H9 (cell line): Measurements from ENCODE around the gene ST14. TPM values are rescaled to one million over a fixed set of nuclear protein-coding genes. Genes with fewer than 3 reads are reported as not detected.

Experiments used
- DNase-seq: peaks from one replicate; pipeline ENCODE4 v3.0.0-alpha.2; 2017
- H2AFZ ChIP-seq: one replicate; pipeline ENCODE4 v1.6.1; 2013; ENCODE audit warnings: mild to moderate bottlenecking, low read length, control low read depth, moderate library complexity
- H2AK5ac ChIP-seq: 2 replicates; pipeline ENCODE4 v1.6.1; 2013; ENCODE audit warnings: low read length, control low read depth, mixed read lengths; ENCODE audit not compliant: insufficient read length
- H2BK120ac ChIP-seq: one replicate; pipeline ENCODE4 v1.6.1; 2013; ENCODE audit warnings: low read depth, mild to moderate bottlenecking, low read length, control low read depth, inconsistent platforms; ENCODE audit not compliant: poor library complexity, severe bottlenecking
- H2BK12ac ChIP-seq: 2 replicates; pipeline ENCODE4 v1.6.1; 2013; ENCODE audit warnings: low read length, control low read depth, mixed read lengths, low read depth; ENCODE audit not compliant: insufficient read length
- H2BK15ac ChIP-seq: 2 replicates; pipeline ENCODE4 v1.6.1; 2013; ENCODE audit warnings: low read depth, low read length, control low read depth
- H2BK20ac ChIP-seq: one replicate; pipeline ENCODE4 v1.6.1; 2013; ENCODE audit warnings: low read depth, mild to moderate bottlenecking, low read length, control low read depth, inconsistent platforms; ENCODE audit not compliant: poor library complexity, severe bottlenecking
- H2BK5ac ChIP-seq: 2 replicates; pipeline ENCODE4 v1.6.1; 2013; ENCODE audit warnings: low read length, control low read depth, mixed read lengths; ENCODE audit not compliant: insufficient read length
- H3K14ac ChIP-seq: 2 replicates; pipeline ENCODE4 v1.6.1; 2013; ENCODE audit warnings: low read length, control low read depth; ENCODE audit not compliant: insufficient read depth
- H3K18ac ChIP-seq: 2 replicates; pipeline ENCODE4 v1.6.1; 2013; ENCODE audit warnings: low read depth, mild to moderate bottlenecking, mixed read lengths, low read length, control low read depth; ENCODE audit not compliant: insufficient read length
- H3K23ac ChIP-seq: 2 replicates; pipeline ENCODE4 v1.6.1; 2013; ENCODE audit warnings: low read length, control low read depth, mixed read lengths, low read depth; ENCODE audit not compliant: insufficient read length
- H3K23me2 ChIP-seq: 2 replicates; pipeline ENCODE4 v1.6.1; 2013; ENCODE audit warnings: low read depth, mild to moderate bottlenecking, mixed read lengths, low read length, control low read depth; ENCODE audit not compliant: insufficient read length, poor library complexity, severe bottlenecking
- H3K27ac ChIP-seq: 2 replicates; pipeline ENCODE4 v1.5.1; 2013; ENCODE audit warnings: low read length, control low read depth, mixed read lengths, low read depth; ENCODE audit not compliant: insufficient read length
- H3K27me3 ChIP-seq: 2 replicates; pipeline ENCODE4 v1.6.1; 2013; ENCODE audit warnings: low read length, control low read depth, inconsistent platforms; ENCODE audit not compliant: insufficient read depth
- H3K4ac ChIP-seq: 2 replicates; pipeline ENCODE4 v1.6.1; 2013; ENCODE audit warnings: low read depth, mild to moderate bottlenecking, control low read depth, inconsistent platforms, low read length, moderate library complexity
- H3K4me1 ChIP-seq: 2 replicates; pipeline ENCODE4 v1.6.1; 2013; ENCODE audit warnings: low read length, control low read depth, inconsistent platforms; ENCODE audit not compliant: insufficient read depth
- H3K4me2 ChIP-seq: 2 replicates; pipeline ENCODE4 v1.6.1; 2013; ENCODE audit warnings: low read length, control low read depth, mixed read lengths; ENCODE audit not compliant: insufficient read length, insufficient read depth
- H3K56ac ChIP-seq: 2 replicates; pipeline ENCODE4 v1.6.1; 2013; ENCODE audit warnings: low read depth, mild to moderate bottlenecking, mixed read lengths, low read length, control low read depth; ENCODE audit not compliant: insufficient read length
- H3K79me1 ChIP-seq: 2 replicates; pipeline ENCODE4 v1.6.1; 2013; ENCODE audit warnings: low read depth, mild to moderate bottlenecking, moderate library complexity, low read length, control low read depth, inconsistent platforms; ENCODE audit not compliant: insufficient read depth, poor library complexity, severe bottlenecking
- H3K79me2 ChIP-seq: 2 replicates; pipeline ENCODE4 v1.6.1; 2013; ENCODE audit warnings: low read length, control low read depth, inconsistent platforms; ENCODE audit not compliant: insufficient read depth
- H3K9ac ChIP-seq: 2 replicates; pipeline ENCODE4 v1.6.1; 2013; ENCODE audit warnings: low read length, control low read depth, mixed read lengths; ENCODE audit not compliant: insufficient read length; ENCODE audit errors: extremely low read depth
- H3K9me3 ChIP-seq: one replicate; pipeline ENCODE4 v1.6.1; 2013; ENCODE audit warnings: low read depth, low read length, inconsistent platforms; ENCODE audit not compliant: control insufficient read depth
- H3T11ph ChIP-seq: one replicate; pipeline ENCODE4 v1.6.1; 2013; ENCODE audit warnings: mild to moderate bottlenecking, low read length, control low read depth, inconsistent platforms
- H4K20me1 ChIP-seq: one replicate; pipeline ENCODE4 v1.6.1; 2013; ENCODE audit not compliant: control insufficient read depth, insufficient read length, insufficient read depth
- H4K5ac ChIP-seq: 2 replicates; pipeline ENCODE4 v1.6.1; 2013; ENCODE audit warnings: low read depth, mild to moderate bottlenecking, mixed read lengths, low read length, control low read depth; ENCODE audit not compliant: insufficient read length
- H4K8ac ChIP-seq: replicated peaks from 2 replicates; pipeline ENCODE4 v1.6.1; 2013; ENCODE audit warnings: low read length, control low read depth, mixed read lengths, low read depth; ENCODE audit not compliant: insufficient read length
- H4K91ac ChIP-seq: 2 replicates; pipeline ENCODE4 v1.6.1; 2013; ENCODE audit warnings: low read depth, mild to moderate bottlenecking, moderate library complexity, mixed read lengths, low read length, control low read depth; ENCODE audit not compliant: insufficient read length
- H3K27ac Mint-ChIP-seq, 3 experiments: 2 replicates in 2 of 3; 3 replicates in 1 of 3; pipeline ENCODE4 v1.8.0; 2020 to 2021; ENCODE audit warnings: mixed read lengths in 3 of 3, mild to moderate bottlenecking in 1 of 3, moderate library complexity in 1 of 3
- H3K27me3 Mint-ChIP-seq: 2 replicates; pipeline ENCODE4 v1.8.0; 2021; ENCODE audit warnings: low read depth, mild to moderate bottlenecking, moderate library complexity, mixed read lengths
- H3K36me3 Mint-ChIP-seq, 3 experiments: 2 replicates in 2 of 3; 3 replicates in 1 of 3; pipeline ENCODE4 v1.8.0; 2020 to 2021; ENCODE audit warnings: low read depth in 3 of 3, mixed read lengths in 3 of 3; ENCODE audit not compliant: insufficient read depth in 1 of 3
- H3K4me1 Mint-ChIP-seq, 2 experiments: 2 replicates each; pipeline ENCODE4 v1.8.0; 2020; ENCODE audit warnings: mixed read lengths in 2 of 2
- H3K4me3 Mint-ChIP-seq, 2 experiments: 2 replicates in 1 of 2; 3 replicates in 1 of 2; pipeline ENCODE4 v1.8.0; 2020 to 2021; ENCODE audit warnings: mild to moderate bottlenecking in 2 of 2, mixed read lengths in 2 of 2, moderate library complexity in 1 of 2
- H3K9me3 Mint-ChIP-seq, 2 experiments: 2 replicates in 1 of 2; 3 replicates in 1 of 2; pipeline ENCODE4 v1.8.0; 2020; ENCODE audit warnings: mild to moderate bottlenecking in 2 of 2, mixed read lengths in 2 of 2, moderate library complexity in 1 of 2
- WGBS: extraction: QIAGEN DNeasy Blood & Tissue Kit; methylation state at CpG from one replicate; pipeline ENCODE4 v1.1.7; 2013; ENCODE audit warnings: missing lambda C conversion rate, low lambda C conversion rate, mixed read lengths; ENCODE audit not compliant: insufficient read length; ENCODE audit errors: extremely low coverage; 5-methylcytosine and 5-hydroxymethylcytosine counted together
- total RNA-seq: library from RNA; stranded (reverse); gene quantifications from 2 replicates; pipeline ENCODE4 v1.2.1, GENCODE V29; 2021
- TF ChIP-seq, protein P1 (sequence below): fragments of 200-600 bp; sonication (generic); conservative IDR thresholded peaks from 3 replicates; pipeline ENCODE4 v1.8.0; 2021; ENCODE audit warnings: antibody characterized with exemption, mild to moderate bottlenecking

The ST14 gene
- total RNA-seq, 1 experiment from 2014 or later = 22.4 TPM

DNA sequence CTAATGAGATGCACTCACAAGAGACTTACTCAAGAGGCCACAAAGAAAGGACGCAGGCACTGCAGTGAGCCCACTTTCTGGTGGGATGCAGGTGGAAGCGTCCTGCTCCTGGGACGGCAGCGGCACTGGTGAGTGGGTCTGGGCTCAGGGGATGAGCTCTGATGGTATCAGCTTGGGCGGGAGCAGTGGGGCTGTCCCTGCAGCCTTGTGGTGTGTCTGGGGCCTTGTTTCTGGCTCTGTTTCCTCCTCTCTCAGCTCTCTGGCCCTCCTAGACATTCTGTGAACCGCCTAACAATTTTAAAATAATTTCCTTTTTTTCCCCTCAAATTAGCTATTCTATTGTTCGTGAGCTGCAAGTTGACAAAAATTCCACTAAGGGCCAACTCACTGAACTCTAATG lies 8.8 kb upstream of the ST14 start:
- Histone ChIP-seq H3K18ac (no peak overlapping the region), H4K8ac (no peak overlapping the region), H2AFZ (no peak overlapping the region), H2BK15ac (no peak overlapping the region), H4K20me1 (no peaks in the 10 kb centered on the region), H3K27me3 (no peaks in the 10 kb centered on the region), H4K91ac (no peak overlapping the region), H3K4me2 (no peak overlapping the region), H3K23me2 (no peaks in the 10 kb centered on the region), H2BK120ac (no peak overlapping the region), H3K4me1 (no peaks in the 10 kb centered on the region; the same call in 1 of the 2 replicates), H3K23ac (no peak overlapping the region), H4K5ac (no peak overlapping the region), H3K79me1 (no peaks in the 10 kb centered on the region), H3K9me3 (no peaks in the 10 kb centered on the region), H2BK5ac (no peak overlapping the region), H3K79me2 (no peaks in the 10 kb centered on the region), H2AK5ac (no peak overlapping the region), H3K9ac (no peak overlapping the region), H3K14ac (no peak overlapping the region), H3T11ph (no peak overlapping the region), H3K4ac (no peak overlapping the region), H2BK20ac (no peak overlapping the region), H3K27ac (no peak overlapping the region), H3K56ac (no peak overlapping the region), H2BK12ac (no peak overlapping the region)
- H3K4me3 Mint-ChIP-seq = no peak overlapping the region
- H3K4me1 Mint-ChIP-seq = peaks cover 20% of the 10 kb centered on the region in 2 experiments
- H3K36me3 Mint-ChIP-seq = peaks cover 6 to 12% (median 7%) of the 10 kb centered on the region in 3 experiments; a peak in 6 of 7 replicates
- H3K27ac Mint-ChIP-seq = peak overlapping the region in 2 of 3 experiments; percentile 16 to 27; a peak in 1 of 7 replicates
- no peaks in the 10 kb centered on the region for H3K27me3 Mint-ChIP-seq
- no peak for DNase-seq
- no CpG with 5 or more reads among the region's 7 CpGs for WGBS
- TF ChIP-seq, protein P1, sequence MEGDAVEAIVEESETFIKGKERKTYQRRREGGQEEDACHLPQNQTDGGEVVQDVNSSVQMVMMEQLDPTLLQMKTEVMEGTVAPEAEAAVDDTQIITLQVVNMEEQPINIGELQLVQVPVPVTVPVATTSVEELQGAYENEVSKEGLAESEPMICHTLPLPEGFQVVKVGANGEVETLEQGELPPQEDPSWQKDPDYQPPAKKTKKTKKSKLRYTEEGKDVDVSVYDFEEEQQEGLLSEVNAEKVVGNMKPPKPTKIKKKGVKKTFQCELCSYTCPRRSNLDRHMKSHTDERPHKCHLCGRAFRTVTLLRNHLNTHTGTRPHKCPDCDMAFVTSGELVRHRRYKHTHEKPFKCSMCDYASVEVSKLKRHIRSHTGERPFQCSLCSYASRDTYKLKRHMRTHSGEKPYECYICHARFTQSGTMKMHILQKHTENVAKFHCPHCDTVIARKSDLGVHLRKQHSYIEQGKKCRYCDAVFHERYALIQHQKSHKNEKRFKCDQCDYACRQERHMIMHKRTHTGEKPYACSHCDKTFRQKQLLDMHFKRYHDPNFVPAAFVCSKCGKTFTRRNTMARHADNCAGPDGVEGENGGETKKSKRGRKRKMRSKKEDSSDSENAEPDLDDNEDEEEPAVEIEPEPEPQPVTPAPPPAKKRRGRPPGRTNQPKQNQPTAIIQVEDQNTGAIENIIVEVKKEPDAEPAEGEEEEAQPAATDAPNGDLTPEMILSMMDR = no peak
- H3K9me3 Mint-ChIP-seq = no peaks in the 10 kb centered on the region
